GM23338 (cell line): ENCODE results near the gene SELENOK. TPM values are rescaled to one million over a fixed set of nuclear protein-coding genes. Genes with fewer than 3 reads are reported as not detected.

Experiments
- ATAC-seq: fragments of 200-7000 bp; cut with Tn5 transposase; 3 replicates; pipeline ENCODE4 v1.9.1; 2020
- DNase-seq: peaks from one replicate; pipeline ENCODE4 v3.0.0-alpha.2; 2015; ENCODE audit warnings: low spot score
- H2AFZ ChIP-seq: fragments of 200-600 bp; sonication (generic); 2 replicates; pipeline ENCODE4 v1.8.0; 2016; ENCODE audit warnings: antibody characterized with exemption, mild to moderate bottlenecking, moderate library complexity
- H3F3A ChIP-seq: fragments of 200-600 bp; sonication (generic); replicated peaks from 2 replicates; pipeline ENCODE4 v1.8.0; 2017; ENCODE audit warnings: antibody characterized with exemption, mixed run types, low read depth
- H3K27ac ChIP-seq: fragments of 200-600 bp; sonication (generic); 2 replicates; pipeline ENCODE4 v1.6.1; 2016; ENCODE audit warnings: low read depth
- H3K27me3 ChIP-seq: fragments of 200-600 bp; sonication (generic); 2 replicates; pipeline ENCODE4 v1.8.0; 2016; ENCODE audit warnings: mild to moderate bottlenecking, mixed run types, moderate library complexity; ENCODE audit not compliant: insufficient read depth
- H3K36me3 ChIP-seq: fragments of 200-600 bp; sonication (generic); 2 replicates; pipeline ENCODE4 v1.8.0; 2016; ENCODE audit warnings: mild to moderate bottlenecking; ENCODE audit not compliant: insufficient read depth
- H3K4me1 ChIP-seq: fragments of 200-600 bp; sonication (generic); 2 replicates; pipeline ENCODE4 v1.8.0; 2016; ENCODE audit warnings: mild to moderate bottlenecking, moderate library complexity; ENCODE audit not compliant: insufficient read depth
- H3K4me2 ChIP-seq: fragments of 200-600 bp; sonication (generic); 2 replicates; pipeline ENCODE4 v1.7.1; 2017; ENCODE audit warnings: mixed run types
- H3K4me3 ChIP-seq: fragments of 200-600 bp; sonication (generic); 2 replicates; pipeline ENCODE4 v1.6.1; 2016; ENCODE audit warnings: mixed run types
- H3K79me2 ChIP-seq: fragments of 200-600 bp; sonication (generic); replicated peaks from 2 replicates; pipeline ENCODE4 v1.8.0; 2017; ENCODE audit warnings: mild to moderate bottlenecking; ENCODE audit not compliant: insufficient read depth
- H3K9me2 ChIP-seq: fragments of 200-600 bp; sonication (generic); 2 replicates; pipeline ENCODE4 v1.8.0; 2017; ENCODE audit not compliant: insufficient read depth
- H4K20me1 ChIP-seq: fragments of 200-600 bp; sonication (generic); replicated peaks from 2 replicates; pipeline ENCODE4 v1.8.0; 2017; ENCODE audit warnings: mild to moderate bottlenecking; ENCODE audit not compliant: insufficient read depth
- H3K27ac Mint-ChIP-seq: 2 replicates; pipeline ENCODE4 v1.8.0; 2020; ENCODE audit warnings: inconsistent platforms, mild to moderate bottlenecking, moderate library complexity, mixed read lengths
- H3K27me3 Mint-ChIP-seq: 3 replicates; pipeline ENCODE4 v1.8.0; 2022; ENCODE audit warnings: low read depth, mild to moderate bottlenecking, moderate library complexity, mixed read lengths, inconsistent platforms; ENCODE audit not compliant: insufficient read depth, poor library complexity
- H3K36me3 Mint-ChIP-seq: 3 replicates; pipeline ENCODE4 v1.8.0; 2021; ENCODE audit warnings: low read depth, mild to moderate bottlenecking, inconsistent platforms, moderate library complexity, mixed read lengths
- H3K4me1 Mint-ChIP-seq: 3 replicates; pipeline ENCODE4 v1.8.0; 2020; ENCODE audit warnings: mild to moderate bottlenecking, inconsistent platforms, mixed read lengths
- H3K4me3 Mint-ChIP-seq: 3 replicates; pipeline ENCODE4 v1.8.0; 2021; ENCODE audit warnings: moderate library complexity, mild to moderate bottlenecking, inconsistent platforms, mixed read lengths
- H3K9me3 Mint-ChIP-seq: 3 replicates; pipeline ENCODE4 v1.8.0; 2020; ENCODE audit warnings: moderate library complexity, mild to moderate bottlenecking, inconsistent platforms, mixed read lengths
- EZH2 ChIP-seq: fragments of 200-600 bp; sonication (generic); IDR thresholded peaks from one replicate; pipeline ENCODE4 v1.8.0; 2017; ENCODE audit warnings: antibody characterized with exemption, mild to moderate bottlenecking, low read depth; ENCODE audit not compliant: unreplicated experiment
- EZH2phosphoT487 ChIP-seq: fragments of 200-600 bp; sonication (generic); IDR thresholded peaks from one replicate; pipeline ENCODE4 v1.8.1; 2018; ENCODE audit warnings: antibody characterized with exemption; ENCODE audit not compliant: unreplicated experiment
- JUNB ChIP-seq: IDR thresholded peaks from one replicate; pipeline ENCODE4 v1.6.1; 2016; ENCODE audit warnings: antibody characterized with exemption; ENCODE audit not compliant: unreplicated experiment
- NANOG ChIP-seq: IDR thresholded peaks from 2 replicates; pipeline ENCODE4 v1.6.1; 2016; ENCODE audit warnings: antibody characterized with exemption, borderline replicate concordance
- POLR2AphosphoS5 ChIP-seq: IDR thresholded peaks from 2 replicates; pipeline ENCODE4 v1.6.1; 2016; ENCODE audit warnings: antibody characterized with exemption, low read depth
- STAT1 ChIP-seq: IDR thresholded peaks from one replicate; pipeline ENCODE4 v1.6.1; 2016; ENCODE audit warnings: antibody characterized with exemption; ENCODE audit not compliant: unreplicated experiment
- ZNF114 ChIP-seq: fragments of 250-450 bp; sonication (Bioruptor Pico); IDR thresholded peaks from 2 replicates; pipeline ENCODE4 v1.5.0; 2020; ENCODE audit warnings: mild to moderate bottlenecking, moderate library complexity
- ZNF331 ChIP-seq: fragments of 250-450 bp; sonication (Bioruptor Pico); IDR thresholded peaks from 2 replicates; pipeline ENCODE4 v1.5.0; 2020; ENCODE audit warnings: low read depth, mild to moderate bottlenecking, moderate library complexity
- ZNF462 ChIP-seq: fragments of 250-450 bp; sonication (Bioruptor Pico); IDR thresholded peaks from 2 replicates; pipeline ENCODE4 v1.5.0; 2020; ENCODE audit warnings: mild to moderate bottlenecking, moderate library complexity
- polyA plus RNA-seq: library from polyadenylated mRNA; unstranded; fragments of >200 nt; fragmentation: Nextera tagmentation; extraction: Ambion mirVana; gene quantifications from 2 replicates; pipeline ENCODE4 v1.2.1, GENCODE V29; 2016
- total RNA-seq: library from RNA; depleted of rRNA; stranded (reverse); fragments of >200 nt; shearing (Covaris generic); gene quantifications from 2 replicates; pipeline ENCODE4 v1.2.3, GENCODE V29; 2014
- TF ChIP-seq, protein P1 (sequence below): IDR thresholded peaks from 2 replicates; pipeline ENCODE4 v1.6.1; 2016; ENCODE audit warnings: antibody characterized with exemption
- TF ChIP-seq, protein P2 (sequence below): IDR thresholded peaks from one replicate; pipeline ENCODE4 v1.6.1; 2018; ENCODE audit warnings: antibody characterized with exemption; ENCODE audit not compliant: unreplicated experiment
- TF ChIP-seq, protein P3 (sequence below), 2 experiments: fragments of 200-600 bp in 1 of 2; sonication (generic) in 1 of 2; conservative IDR thresholded peaks; 2 replicates each; pipeline versions ENCODE4 v1.5.1 to v1.6.1; 2016 to 2017; ENCODE audit warnings: antibody characterized with exemption in 2 of 2, low read depth in 2 of 2, mild to moderate bottlenecking in 2 of 2, moderate library complexity in 1 of 2

The SELENOK gene
- total and polyA plus RNA-seq, 2 experiments from 2014 or later, result 21.4 to 168 TPM

- TF ChIP-seq, protein P1, sequence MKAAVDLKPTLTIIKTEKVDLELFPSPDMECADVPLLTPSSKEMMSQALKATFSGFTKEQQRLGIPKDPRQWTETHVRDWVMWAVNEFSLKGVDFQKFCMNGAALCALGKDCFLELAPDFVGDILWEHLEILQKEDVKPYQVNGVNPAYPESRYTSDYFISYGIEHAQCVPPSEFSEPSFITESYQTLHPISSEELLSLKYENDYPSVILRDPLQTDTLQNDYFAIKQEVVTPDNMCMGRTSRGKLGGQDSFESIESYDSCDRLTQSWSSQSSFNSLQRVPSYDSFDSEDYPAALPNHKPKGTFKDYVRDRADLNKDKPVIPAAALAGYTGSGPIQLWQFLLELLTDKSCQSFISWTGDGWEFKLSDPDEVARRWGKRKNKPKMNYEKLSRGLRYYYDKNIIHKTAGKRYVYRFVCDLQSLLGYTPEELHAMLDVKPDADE, result no peak
- TF ChIP-seq EZH2phosphoT487 (no peak), ZNF331 (CRISPR knock-in tag) (no peak)
These were observed 4.2 kb downstream of the SELENOK start (continued) for GRCh38 chr3:53887446-53887845.

DNA sequence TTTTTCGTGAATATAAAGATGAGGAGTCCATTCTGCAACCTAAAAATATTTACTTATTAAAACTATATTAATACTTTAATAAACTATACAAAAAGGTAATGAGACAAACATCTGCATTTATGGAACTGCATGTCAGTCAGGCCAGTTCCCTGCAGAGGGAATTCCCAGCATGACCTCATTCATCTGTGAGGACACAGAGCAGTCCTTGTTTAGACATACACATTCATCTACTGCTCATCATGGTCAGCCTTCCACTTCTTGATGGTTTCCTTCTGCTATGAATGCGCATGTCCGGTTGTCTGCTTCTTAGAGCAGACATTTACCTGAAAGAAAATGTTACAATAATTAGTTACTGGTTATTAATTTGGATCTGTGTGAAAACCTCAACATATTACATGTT, 6.4 kb downstream of the SELENOK start:
- H4K20me1 ChIP-seq, result peaks cover 18% of the 10 kb centered on the region
- H3K27ac ChIP-seq, result no peak overlapping the region
- Mint-ChIP-seq H3K4me3 (no peak overlapping the region), H3K4me1 (peaks cover 17% of the 10 kb centered on the region), H3K27me3 (peaks cover 2% of the 10 kb centered on the region), H3K36me3 (peaks cover 21% of the 10 kb centered on the region), H3K9me3 (no peaks in the 10 kb centered on the region), H3K27ac (no peak overlapping the region)
- ATAC-seq (no peak), DNase-seq (no peak)
- H3K36me3 ChIP-seq, result peaks cover 27% of the 10 kb centered on the region
- H3K27me3 ChIP-seq, result no peaks in the 10 kb centered on the region
- peaks cover 42% of the 10 kb centered on the region for H3K79me2 ChIP-seq
- peaks cover 8% of the 10 kb centered on the region; the same call in 1 of the 2 replicates for H3K4me1 ChIP-seq
- H3K4me3 ChIP-seq, result no peak overlapping the region
- H3K9me2 ChIP-seq, result no peaks in the 10 kb centered on the region
- no peak overlapping the region for H2AFZ ChIP-seq
- no peaks in the 10 kb centered on the region for H3F3A ChIP-seq
- H3K4me2 ChIP-seq, result no peak overlapping the region
- TF ChIP-seq, protein P2, sequence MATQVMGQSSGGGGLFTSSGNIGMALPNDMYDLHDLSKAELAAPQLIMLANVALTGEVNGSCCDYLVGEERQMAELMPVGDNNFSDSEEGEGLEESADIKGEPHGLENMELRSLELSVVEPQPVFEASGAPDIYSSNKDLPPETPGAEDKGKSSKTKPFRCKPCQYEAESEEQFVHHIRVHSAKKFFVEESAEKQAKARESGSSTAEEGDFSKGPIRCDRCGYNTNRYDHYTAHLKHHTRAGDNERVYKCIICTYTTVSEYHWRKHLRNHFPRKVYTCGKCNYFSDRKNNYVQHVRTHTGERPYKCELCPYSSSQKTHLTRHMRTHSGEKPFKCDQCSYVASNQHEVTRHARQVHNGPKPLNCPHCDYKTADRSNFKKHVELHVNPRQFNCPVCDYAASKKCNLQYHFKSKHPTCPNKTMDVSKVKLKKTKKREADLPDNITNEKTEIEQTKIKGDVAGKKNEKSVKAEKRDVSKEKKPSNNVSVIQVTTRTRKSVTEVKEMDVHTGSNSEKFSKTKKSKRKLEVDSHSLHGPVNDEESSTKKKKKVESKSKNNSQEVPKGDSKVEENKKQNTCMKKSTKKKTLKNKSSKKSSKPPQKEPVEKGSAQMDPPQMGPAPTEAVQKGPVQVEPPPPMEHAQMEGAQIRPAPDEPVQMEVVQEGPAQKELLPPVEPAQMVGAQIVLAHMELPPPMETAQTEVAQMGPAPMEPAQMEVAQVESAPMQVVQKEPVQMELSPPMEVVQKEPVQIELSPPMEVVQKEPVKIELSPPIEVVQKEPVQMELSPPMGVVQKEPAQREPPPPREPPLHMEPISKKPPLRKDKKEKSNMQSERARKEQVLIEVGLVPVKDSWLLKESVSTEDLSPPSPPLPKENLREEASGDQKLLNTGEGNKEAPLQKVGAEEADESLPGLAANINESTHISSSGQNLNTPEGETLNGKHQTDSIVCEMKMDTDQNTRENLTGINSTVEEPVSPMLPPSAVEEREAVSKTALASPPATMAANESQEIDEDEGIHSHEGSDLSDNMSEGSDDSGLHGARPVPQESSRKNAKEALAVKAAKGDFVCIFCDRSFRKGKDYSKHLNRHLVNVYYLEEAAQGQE, result no peak
- TF ChIP-seq NANOG (no peak), ZNF462 (CRISPR knock-in tag) (no peak), POLR2AphosphoS5 (no peak), EZH2 (no peak), ZNF114 (CRISPR knock-in tag) (no peak), ZNF331 (CRISPR knock-in tag) (no peak), STAT1 (no peak), JUNB (no peak)
- TF ChIP-seq, protein P1, result no peak
- TF ChIP-seq, protein P3, sequence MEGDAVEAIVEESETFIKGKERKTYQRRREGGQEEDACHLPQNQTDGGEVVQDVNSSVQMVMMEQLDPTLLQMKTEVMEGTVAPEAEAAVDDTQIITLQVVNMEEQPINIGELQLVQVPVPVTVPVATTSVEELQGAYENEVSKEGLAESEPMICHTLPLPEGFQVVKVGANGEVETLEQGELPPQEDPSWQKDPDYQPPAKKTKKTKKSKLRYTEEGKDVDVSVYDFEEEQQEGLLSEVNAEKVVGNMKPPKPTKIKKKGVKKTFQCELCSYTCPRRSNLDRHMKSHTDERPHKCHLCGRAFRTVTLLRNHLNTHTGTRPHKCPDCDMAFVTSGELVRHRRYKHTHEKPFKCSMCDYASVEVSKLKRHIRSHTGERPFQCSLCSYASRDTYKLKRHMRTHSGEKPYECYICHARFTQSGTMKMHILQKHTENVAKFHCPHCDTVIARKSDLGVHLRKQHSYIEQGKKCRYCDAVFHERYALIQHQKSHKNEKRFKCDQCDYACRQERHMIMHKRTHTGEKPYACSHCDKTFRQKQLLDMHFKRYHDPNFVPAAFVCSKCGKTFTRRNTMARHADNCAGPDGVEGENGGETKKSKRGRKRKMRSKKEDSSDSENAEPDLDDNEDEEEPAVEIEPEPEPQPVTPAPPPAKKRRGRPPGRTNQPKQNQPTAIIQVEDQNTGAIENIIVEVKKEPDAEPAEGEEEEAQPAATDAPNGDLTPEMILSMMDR (conservative IDR thresholded peaks at IDR 0.05; ENCODE audit: low read depth in 2 of 2), result no peak
